Thoracic aorta (tissue), 2 donors: ENCODE data around the gene ZBTB44. TPM values are rescaled to one million over a fixed set of nuclear protein-coding genes. Genes with fewer than 3 reads are reported as not detected.

Experiments
- ATAC-seq: fragments of 150-250 bp; one replicate; pipeline ENCODE4 v1.8.0; 2017; ENCODE audit warnings: low read depth; ENCODE audit not compliant: insufficient number of reproducible peaks, low FRiP score
- DNase-seq: peaks from one replicate; pipeline ENCODE4 v3.0.0-alpha.2; 2020; ENCODE audit warnings: low spot score
- H3K27ac ChIP-seq, 2 donors: fragments of 200-600 bp; sonication (generic); 1 replicate in 1 of 2; 2 replicates in 1 of 2; pipeline ENCODE4 v1.5.1; 2016; ENCODE audit warnings: mild to moderate bottlenecking in 2 of 2, moderate library complexity in 2 of 2
- H3K27me3 ChIP-seq: fragments of 200-600 bp; sonication (generic); replicated peaks from 2 replicates; pipeline ENCODE4 v1.6.0; 2016; ENCODE audit warnings: mild to moderate bottlenecking; ENCODE audit not compliant: insufficient read depth
- H3K36me3 ChIP-seq: fragments of 200-600 bp; sonication (generic); one replicate; pipeline ENCODE4 v1.5.1; 2016
- H3K4me1 ChIP-seq, 2 donors: fragments of 200-600 bp; sonication (generic); 1 replicate in 1 of 2; 2 replicates in 1 of 2; pipeline versions ENCODE4 v1.5.1 to v1.6.0; 2016; ENCODE audit warnings: low read depth in 2 of 2, mild to moderate bottlenecking in 1 of 2; ENCODE audit not compliant: control insufficient read depth in 1 of 2
- H3K4me3 ChIP-seq: fragments of 200-600 bp; sonication (generic); 2 replicates; pipeline ENCODE4 v1.5.1; 2016; ENCODE audit warnings: mild to moderate bottlenecking
- H3K9me3 ChIP-seq: fragments of 200-600 bp; sonication (generic); 2 replicates; pipeline ENCODE4 v1.5.1; 2016
- total RNA-seq, 2 donors: library from RNA; depleted of rRNA; stranded (reverse); fragments of >200 nt; gene quantifications; one replicate each; pipeline versions ENCODE4 v1.1.0 to v1.2.3, GENCODE V29; 2016
- TF ChIP-seq, protein P1 (sequence below): fragments of 200-600 bp; sonication (generic); IDR thresholded peaks from one replicate; pipeline ENCODE4 v1.5.1; 2019; ENCODE audit warnings: antibody characterized with exemption

ZBTB44 gene
- total RNA-seq, 2 donors from 2014 or later: 38.0 to 48.7 TPM

DNA sequence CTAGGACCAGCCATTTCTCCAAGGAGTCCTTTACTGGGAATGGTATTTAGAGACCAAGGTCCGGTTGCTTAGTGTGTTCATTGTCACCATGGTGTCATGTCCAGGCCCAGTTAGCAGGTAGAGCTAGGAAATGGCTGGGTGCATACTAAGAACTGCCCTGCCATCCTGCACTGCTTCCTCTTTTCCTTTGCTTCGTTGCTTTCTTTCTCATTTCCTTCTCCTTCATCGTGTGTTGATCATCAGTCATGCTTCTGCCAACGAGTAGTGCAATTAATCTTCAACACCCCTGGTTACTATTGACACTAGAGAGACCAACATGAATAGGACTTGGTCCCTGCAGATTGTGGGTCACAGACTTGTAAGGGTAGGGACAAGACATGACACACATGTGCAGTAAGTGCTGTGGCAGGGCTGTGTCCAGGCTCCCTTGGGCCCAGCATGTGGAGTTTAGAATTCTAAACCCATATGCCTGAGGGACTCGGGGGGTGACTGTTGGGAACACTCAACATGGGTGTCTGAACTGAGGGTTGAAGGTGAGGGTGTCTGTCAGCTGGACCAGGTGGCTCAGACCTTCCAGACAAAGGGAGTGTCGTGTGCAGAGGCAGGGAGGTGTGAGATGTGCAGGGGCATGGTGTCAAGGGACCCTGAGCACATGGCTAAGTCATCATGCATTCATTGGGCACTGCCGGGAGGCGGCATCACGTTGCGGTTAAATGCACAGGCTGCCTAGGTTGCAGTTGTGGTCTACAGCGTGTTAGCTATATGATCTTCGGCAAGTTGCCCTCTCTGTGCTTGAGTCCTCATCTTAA is 112.5 kb downstream of the ZBTB44 start:
- TF ChIP-seq, protein P1, sequence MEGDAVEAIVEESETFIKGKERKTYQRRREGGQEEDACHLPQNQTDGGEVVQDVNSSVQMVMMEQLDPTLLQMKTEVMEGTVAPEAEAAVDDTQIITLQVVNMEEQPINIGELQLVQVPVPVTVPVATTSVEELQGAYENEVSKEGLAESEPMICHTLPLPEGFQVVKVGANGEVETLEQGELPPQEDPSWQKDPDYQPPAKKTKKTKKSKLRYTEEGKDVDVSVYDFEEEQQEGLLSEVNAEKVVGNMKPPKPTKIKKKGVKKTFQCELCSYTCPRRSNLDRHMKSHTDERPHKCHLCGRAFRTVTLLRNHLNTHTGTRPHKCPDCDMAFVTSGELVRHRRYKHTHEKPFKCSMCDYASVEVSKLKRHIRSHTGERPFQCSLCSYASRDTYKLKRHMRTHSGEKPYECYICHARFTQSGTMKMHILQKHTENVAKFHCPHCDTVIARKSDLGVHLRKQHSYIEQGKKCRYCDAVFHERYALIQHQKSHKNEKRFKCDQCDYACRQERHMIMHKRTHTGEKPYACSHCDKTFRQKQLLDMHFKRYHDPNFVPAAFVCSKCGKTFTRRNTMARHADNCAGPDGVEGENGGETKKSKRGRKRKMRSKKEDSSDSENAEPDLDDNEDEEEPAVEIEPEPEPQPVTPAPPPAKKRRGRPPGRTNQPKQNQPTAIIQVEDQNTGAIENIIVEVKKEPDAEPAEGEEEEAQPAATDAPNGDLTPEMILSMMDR: no peak
- no peak overlapping the region for H3K27ac ChIP-seq
- H3K4me1 ChIP-seq: no peaks in the 10 kb centered on the region
- no peaks in the 10 kb centered on the region for H3K36me3 ChIP-seq
- no peak for ATAC-seq
- no peak overlapping the region for H3K4me3 ChIP-seq
- H3K9me3 ChIP-seq: no peaks in the 10 kb centered on the region
- no peaks in the 10 kb centered on the region for H3K27me3 ChIP-seq
- DNase-seq: no peak

DNA sequence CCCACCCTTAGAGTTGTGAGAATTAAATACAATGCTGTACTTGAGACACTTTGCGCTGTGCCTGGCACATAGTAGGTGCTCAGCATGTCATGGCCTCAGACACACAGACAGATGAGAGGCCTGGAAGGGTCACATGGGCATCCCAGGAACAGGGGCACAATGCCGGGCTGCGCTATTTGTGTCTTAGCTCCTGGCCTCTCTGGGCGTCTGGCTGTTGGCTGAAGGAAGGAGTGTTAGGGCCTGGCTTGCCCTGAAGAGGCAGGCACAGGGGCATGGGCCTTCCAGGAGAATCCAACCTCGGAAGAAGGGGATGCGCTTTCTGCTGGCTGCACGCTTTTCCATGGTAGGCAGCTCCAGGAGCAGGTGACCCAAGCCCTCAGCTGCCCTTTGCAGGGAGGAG is 113.7 kb downstream of the ZBTB44 start:
- Histone ChIP-seq H3K27me3 (no peaks in the 10 kb centered on the region), H3K4me3 (no peak overlapping the region), H3K36me3 (no peaks in the 10 kb centered on the region), H3K9me3 (no peaks in the 10 kb centered on the region), H3K4me1 (no peaks in the 10 kb centered on the region), H3K27ac (no peak overlapping the region)
- TF ChIP-seq, protein P1: no peak
- ATAC-seq (no peak), DNase-seq (no peak)

DNA sequence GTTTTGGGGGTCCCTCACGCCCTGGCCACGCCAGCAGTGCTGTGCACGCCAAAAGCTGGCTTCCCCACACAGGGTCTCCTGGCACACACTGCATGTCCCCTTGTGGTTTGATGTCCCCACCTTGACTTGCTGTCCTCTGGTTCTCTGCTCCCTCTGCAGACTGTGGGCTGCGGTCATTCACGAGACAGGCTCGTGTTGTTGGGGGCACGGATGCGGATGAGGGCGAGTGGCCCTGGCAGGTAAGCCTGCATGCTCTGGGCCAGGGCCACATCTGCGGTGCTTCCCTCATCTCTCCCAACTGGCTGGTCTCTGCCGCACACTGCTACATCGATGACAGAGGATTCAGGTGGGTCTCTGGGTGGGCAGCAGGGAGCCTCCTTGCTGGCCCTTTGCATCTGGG is 114.9 kb downstream of the ZBTB44 start:
- Histone ChIP-seq H3K27ac (no peak overlapping the region), H3K4me1 (no peaks in the 10 kb centered on the region), H3K36me3 (no peaks in the 10 kb centered on the region), H3K4me3 (no peak overlapping the region), H3K9me3 (no peaks in the 10 kb centered on the region), H3K27me3 (no peaks in the 10 kb centered on the region)
- TF ChIP-seq, protein P1: no peak
- ATAC-seq: no peak
- DNase-seq: no peak

DNA sequence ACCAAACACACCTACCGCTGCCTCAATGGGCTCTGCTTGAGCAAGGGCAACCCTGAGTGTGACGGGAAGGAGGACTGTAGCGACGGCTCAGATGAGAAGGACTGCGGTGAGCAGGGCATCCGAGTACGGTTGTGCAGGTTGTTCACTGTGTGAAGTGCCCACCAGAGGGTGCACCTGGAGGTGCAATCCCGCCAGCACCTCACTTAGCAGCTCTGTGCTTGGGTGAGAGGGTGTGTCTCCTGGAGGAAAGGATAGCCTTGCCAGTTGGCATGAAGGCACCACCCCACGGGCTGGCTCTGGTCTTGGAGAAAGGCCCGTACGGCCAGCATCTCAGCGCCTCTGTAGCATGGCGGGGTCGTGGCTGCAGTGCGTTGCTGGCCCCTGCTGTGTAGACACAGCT is 115.8 kb downstream of the ZBTB44 start:
- no peak for DNase-seq
- Histone ChIP-seq H3K4me3 (no peak overlapping the region), H3K36me3 (no peaks in the 10 kb centered on the region), H3K9me3 (no peaks in the 10 kb centered on the region), H3K27ac (no peak overlapping the region), H3K4me1 (no peaks in the 10 kb centered on the region), H3K27me3 (no peaks in the 10 kb centered on the region)
- TF ChIP-seq, protein P1: no peak
- ATAC-seq: no peak

DNA sequence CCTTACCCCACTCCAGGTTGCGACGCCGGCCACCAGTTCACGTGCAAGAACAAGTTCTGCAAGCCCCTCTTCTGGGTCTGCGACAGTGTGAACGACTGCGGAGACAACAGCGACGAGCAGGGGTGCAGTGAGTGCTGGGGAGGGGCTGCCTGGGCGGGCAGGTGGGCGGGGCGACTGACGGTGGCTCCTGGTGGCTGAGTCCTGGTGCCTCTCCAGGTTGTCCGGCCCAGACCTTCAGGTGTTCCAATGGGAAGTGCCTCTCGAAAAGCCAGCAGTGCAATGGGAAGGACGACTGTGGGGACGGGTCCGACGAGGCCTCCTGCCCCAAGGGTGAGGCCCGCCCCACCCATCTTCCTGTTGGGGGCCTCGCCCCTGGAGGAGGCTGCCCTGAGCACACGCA is 116.4 kb downstream of the ZBTB44 start:
- Histone ChIP-seq H3K36me3 (no peaks in the 10 kb centered on the region), H3K27me3 (no peaks in the 10 kb centered on the region), H3K4me1 (no peaks in the 10 kb centered on the region), H3K9me3 (no peaks in the 10 kb centered on the region), H3K4me3 (no peak overlapping the region), H3K27ac (no peak overlapping the region)
- no peak for DNase-seq
- no peak for ATAC-seq
- TF ChIP-seq, protein P1: no peak
